Lower leg skin (tissue), 3 donors: ENCODE measurements around the gene PPIH.

Source experiments
- POLR2A ChIP-seq, 2 donors: fragments of 450-650 bp; IDR thresholded peaks; one replicate each; pipeline ENCODE4 v1.6.1; 2016 to 2017; ENCODE audit warnings: antibody characterized with exemption in 2 of 2, mild to moderate bottlenecking in 1 of 2, moderate library complexity in 1 of 2
- TF ChIP-seq, protein P1 (sequence below), 3 donors: fragments of 450-650 bp; IDR thresholded peaks; one replicate each; pipeline ENCODE4 v1.5.1; 2016; ENCODE audit warnings: antibody characterized with exemption in 3 of 3, mild to moderate bottlenecking in 3 of 3, moderate library complexity in 2 of 3

- TF ChIP-seq POLR2A (IDR thresholded peaks at IDR 0.05) = no peak
- TF ChIP-seq, protein P1, sequence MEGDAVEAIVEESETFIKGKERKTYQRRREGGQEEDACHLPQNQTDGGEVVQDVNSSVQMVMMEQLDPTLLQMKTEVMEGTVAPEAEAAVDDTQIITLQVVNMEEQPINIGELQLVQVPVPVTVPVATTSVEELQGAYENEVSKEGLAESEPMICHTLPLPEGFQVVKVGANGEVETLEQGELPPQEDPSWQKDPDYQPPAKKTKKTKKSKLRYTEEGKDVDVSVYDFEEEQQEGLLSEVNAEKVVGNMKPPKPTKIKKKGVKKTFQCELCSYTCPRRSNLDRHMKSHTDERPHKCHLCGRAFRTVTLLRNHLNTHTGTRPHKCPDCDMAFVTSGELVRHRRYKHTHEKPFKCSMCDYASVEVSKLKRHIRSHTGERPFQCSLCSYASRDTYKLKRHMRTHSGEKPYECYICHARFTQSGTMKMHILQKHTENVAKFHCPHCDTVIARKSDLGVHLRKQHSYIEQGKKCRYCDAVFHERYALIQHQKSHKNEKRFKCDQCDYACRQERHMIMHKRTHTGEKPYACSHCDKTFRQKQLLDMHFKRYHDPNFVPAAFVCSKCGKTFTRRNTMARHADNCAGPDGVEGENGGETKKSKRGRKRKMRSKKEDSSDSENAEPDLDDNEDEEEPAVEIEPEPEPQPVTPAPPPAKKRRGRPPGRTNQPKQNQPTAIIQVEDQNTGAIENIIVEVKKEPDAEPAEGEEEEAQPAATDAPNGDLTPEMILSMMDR (IDR thresholded peaks at IDR 0.05) = peak in 1 of 3 donors; percentile 25
Observed at GRCh38 chr1:42657981-42658876, at the start of gene PPIH.
